Testis (tissue), 2 donors: ENCODE measurements around the gene CGB7.

Source experiments
- CTCF ChIP-seq, 3 experiments: fragments of 450-650 bp in 2 of 3; fragments of 200-600 bp in 1 of 3; sonication (generic) in 1 of 3; IDR thresholded peaks; one replicate each; pipeline ENCODE4 v1.5.1; 2016 to 2019; ENCODE audit warnings: antibody characterized with exemption in 3 of 3, mild to moderate bottlenecking in 2 of 3, moderate library complexity in 1 of 3
- POLR2A ChIP-seq: fragments of 450-650 bp; IDR thresholded peaks from one replicate; pipeline ENCODE4 v1.6.1; 2017; ENCODE audit warnings: antibody characterized with exemption, mild to moderate bottlenecking, moderate library complexity

DNA sequence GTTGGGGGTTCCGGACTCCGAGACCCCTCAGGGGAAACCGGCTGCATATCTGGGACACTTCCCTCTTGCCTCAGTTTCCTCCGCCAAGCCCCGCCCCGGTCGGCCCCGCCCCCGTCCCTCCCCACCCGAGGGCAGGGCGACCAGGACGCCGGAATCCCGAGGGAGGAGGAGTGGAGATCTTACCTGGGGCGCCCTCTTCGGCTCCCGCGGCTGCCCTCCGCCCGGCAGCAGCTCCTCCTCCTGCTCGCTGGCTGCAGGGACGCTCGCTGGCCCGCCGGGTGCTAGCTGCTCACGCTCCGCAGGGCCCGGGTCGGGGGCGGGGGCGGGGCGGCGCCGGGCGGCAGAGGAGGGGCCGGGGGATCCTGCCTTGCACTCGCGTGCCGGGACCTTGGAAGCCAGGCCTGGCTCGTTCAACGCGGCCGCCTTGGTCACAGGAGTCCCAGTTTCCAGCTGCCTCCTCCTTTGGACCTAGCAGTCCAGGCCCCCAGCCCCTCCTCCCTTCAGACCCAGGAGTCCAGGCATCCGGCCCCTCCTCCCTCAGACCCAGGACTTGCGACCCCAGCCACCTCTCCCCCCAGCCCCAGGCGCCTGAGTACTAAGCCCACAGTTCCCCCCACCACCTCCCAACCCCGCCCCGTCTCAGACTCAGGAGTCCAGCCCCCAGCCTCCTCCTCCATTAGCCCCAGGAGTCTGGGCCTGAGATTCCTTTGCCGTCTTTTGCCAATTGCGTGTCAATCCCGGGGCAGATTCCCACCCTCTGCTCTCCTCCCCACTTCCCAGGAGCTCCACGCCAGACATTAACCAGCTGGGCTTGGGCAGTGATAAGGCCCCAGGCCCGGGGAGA lies 7.4 kb upstream of the CGB7 start, which contains the start of gene NTF4:
- TF ChIP-seq CTCF (IDR thresholded peaks at IDR 0.05) (no peak), POLR2A (no peak)
